Measurements from ENCODE around the gene PNMA6E. TPM values are rescaled to one million over a fixed set of nuclear protein-coding genes. Genes with fewer than 3 reads are reported as not detected.

Gene PNMA6E
- total and polyA plus RNA-seq, 2 experiments from 2014 or later = not detected

- Histone ChIP-seq H3K4me1 (ENCODE audit: insufficient read depth) (no peaks in the 10 kb centered on the region), H3K79me2 (replicated peaks; ENCODE audit: insufficient read depth) (no peaks in the 10 kb centered on the region), H4K20me1 (replicated peaks; ENCODE audit: insufficient read depth) (no peaks in the 10 kb centered on the region), H3K27ac (ENCODE audit: low read depth) (no peak overlapping the region), H3F3A (replicated peaks; ENCODE audit: low read depth) (no peaks in the 10 kb centered on the region), H3K4me3 (no peak overlapping the region), H2AFZ (no peak overlapping the region), H3K36me3 (ENCODE audit: insufficient read depth) (no peaks in the 10 kb centered on the region), H3K27me3 (ENCODE audit: insufficient read depth) (no peaks in the 10 kb centered on the region), H3K9me2 (ENCODE audit: insufficient read depth) (no peaks in the 10 kb centered on the region), H3K4me2 (no peak overlapping the region)
- Mint-ChIP-seq H3K27ac (no peak overlapping the region), H3K27me3 (ENCODE audit: insufficient read depth, low read depth, poor library complexity) (peaks cover 3% of the 10 kb centered on the region), H3K9me3 (peaks cover 6% of the 10 kb centered on the region; the same call in 2 of the 3 replicates), H3K4me3 (no peak overlapping the region), H3K4me1 (peaks cover 6% of the 10 kb centered on the region; the same call in 2 of the 3 replicates), H3K36me3 (ENCODE audit: low read depth) (peaks cover 3% of the 10 kb centered on the region; the same call in 2 of the 3 replicates)
- TF ChIP-seq, protein P1, sequence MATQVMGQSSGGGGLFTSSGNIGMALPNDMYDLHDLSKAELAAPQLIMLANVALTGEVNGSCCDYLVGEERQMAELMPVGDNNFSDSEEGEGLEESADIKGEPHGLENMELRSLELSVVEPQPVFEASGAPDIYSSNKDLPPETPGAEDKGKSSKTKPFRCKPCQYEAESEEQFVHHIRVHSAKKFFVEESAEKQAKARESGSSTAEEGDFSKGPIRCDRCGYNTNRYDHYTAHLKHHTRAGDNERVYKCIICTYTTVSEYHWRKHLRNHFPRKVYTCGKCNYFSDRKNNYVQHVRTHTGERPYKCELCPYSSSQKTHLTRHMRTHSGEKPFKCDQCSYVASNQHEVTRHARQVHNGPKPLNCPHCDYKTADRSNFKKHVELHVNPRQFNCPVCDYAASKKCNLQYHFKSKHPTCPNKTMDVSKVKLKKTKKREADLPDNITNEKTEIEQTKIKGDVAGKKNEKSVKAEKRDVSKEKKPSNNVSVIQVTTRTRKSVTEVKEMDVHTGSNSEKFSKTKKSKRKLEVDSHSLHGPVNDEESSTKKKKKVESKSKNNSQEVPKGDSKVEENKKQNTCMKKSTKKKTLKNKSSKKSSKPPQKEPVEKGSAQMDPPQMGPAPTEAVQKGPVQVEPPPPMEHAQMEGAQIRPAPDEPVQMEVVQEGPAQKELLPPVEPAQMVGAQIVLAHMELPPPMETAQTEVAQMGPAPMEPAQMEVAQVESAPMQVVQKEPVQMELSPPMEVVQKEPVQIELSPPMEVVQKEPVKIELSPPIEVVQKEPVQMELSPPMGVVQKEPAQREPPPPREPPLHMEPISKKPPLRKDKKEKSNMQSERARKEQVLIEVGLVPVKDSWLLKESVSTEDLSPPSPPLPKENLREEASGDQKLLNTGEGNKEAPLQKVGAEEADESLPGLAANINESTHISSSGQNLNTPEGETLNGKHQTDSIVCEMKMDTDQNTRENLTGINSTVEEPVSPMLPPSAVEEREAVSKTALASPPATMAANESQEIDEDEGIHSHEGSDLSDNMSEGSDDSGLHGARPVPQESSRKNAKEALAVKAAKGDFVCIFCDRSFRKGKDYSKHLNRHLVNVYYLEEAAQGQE (IDR thresholded peaks at IDR 0.05; ENCODE audit: unreplicated experiment) = no peak
- TF ChIP-seq, protein P2, sequence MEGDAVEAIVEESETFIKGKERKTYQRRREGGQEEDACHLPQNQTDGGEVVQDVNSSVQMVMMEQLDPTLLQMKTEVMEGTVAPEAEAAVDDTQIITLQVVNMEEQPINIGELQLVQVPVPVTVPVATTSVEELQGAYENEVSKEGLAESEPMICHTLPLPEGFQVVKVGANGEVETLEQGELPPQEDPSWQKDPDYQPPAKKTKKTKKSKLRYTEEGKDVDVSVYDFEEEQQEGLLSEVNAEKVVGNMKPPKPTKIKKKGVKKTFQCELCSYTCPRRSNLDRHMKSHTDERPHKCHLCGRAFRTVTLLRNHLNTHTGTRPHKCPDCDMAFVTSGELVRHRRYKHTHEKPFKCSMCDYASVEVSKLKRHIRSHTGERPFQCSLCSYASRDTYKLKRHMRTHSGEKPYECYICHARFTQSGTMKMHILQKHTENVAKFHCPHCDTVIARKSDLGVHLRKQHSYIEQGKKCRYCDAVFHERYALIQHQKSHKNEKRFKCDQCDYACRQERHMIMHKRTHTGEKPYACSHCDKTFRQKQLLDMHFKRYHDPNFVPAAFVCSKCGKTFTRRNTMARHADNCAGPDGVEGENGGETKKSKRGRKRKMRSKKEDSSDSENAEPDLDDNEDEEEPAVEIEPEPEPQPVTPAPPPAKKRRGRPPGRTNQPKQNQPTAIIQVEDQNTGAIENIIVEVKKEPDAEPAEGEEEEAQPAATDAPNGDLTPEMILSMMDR (conservative IDR thresholded peaks at IDR 0.05; ENCODE audit: low read depth in 2 of 2) = peak; percentile 37 to 46
- no peak for ATAC-seq
- DNase-seq (ENCODE audit: low spot score) = no peak
These were observed 26.7 kb downstream of the PNMA6E start for GRCh38 chrX:153374426-153374825.

- DNase-seq (ENCODE audit: low spot score) (no peak), ATAC-seq (no peak; the same call in 2 of the 3 replicates)
- Histone ChIP-seq H3K36me3 (ENCODE audit: insufficient read depth) (no peaks in the 10 kb centered on the region), H2AFZ (no peak overlapping the region), H3F3A (replicated peaks; ENCODE audit: low read depth) (no peaks in the 10 kb centered on the region), H3K4me3 (no peak overlapping the region), H4K20me1 (replicated peaks; ENCODE audit: insufficient read depth) (no peaks in the 10 kb centered on the region), H3K9me2 (ENCODE audit: insufficient read depth) (no peaks in the 10 kb centered on the region), H3K27ac (ENCODE audit: low read depth) (no peak overlapping the region), H3K79me2 (replicated peaks; ENCODE audit: insufficient read depth) (no peaks in the 10 kb centered on the region), H3K4me1 (ENCODE audit: insufficient read depth) (no peaks in the 10 kb centered on the region), H3K27me3 (ENCODE audit: insufficient read depth) (no peaks in the 10 kb centered on the region), H3K4me2 (no peak overlapping the region)
- H3K9me3 Mint-ChIP-seq = peaks cover 6% of the 10 kb centered on the region; the same call in 2 of the 3 replicates
- no peak overlapping the region for H3K27ac Mint-ChIP-seq
- peaks cover 3% of the 10 kb centered on the region; the same call in 2 of the 3 replicates for H3K36me3 Mint-ChIP-seq (ENCODE audit: low read depth)
- no peaks in the 10 kb centered on the region for H3K27me3 Mint-ChIP-seq (ENCODE audit: insufficient read depth, low read depth, poor library complexity)
- no peak for TF ChIP-seq JUNB (IDR thresholded peaks at IDR 0.05; ENCODE audit: unreplicated experiment)
- no peak for TF ChIP-seq CREB1 (CRISPR knock-in tag; IDR thresholded peaks at IDR 0.05; ENCODE audit: low read depth)
- TF ChIP-seq NANOG (IDR thresholded peaks at IDR 0.05; ENCODE audit: borderline replicate concordance) = no peak
- no peak for TF ChIP-seq ETS1 (IDR thresholded peaks at IDR 0.05)
- TF ChIP-seq, protein P1 (IDR thresholded peaks at IDR 0.05; ENCODE audit: unreplicated experiment) = no peak
- TF ChIP-seq POLR2AphosphoS5 (IDR thresholded peaks at IDR 0.05; ENCODE audit: low read depth) = no peak
- no peak for TF ChIP-seq ZNF114 (CRISPR knock-in tag; IDR thresholded peaks at IDR 0.05)
- TF ChIP-seq ZNF331 (CRISPR knock-in tag; IDR thresholded peaks at IDR 0.05; ENCODE audit: low read depth) = no peak
- no peaks in the 10 kb centered on the region; the same call in 1 of the 3 replicates for H3K4me1 Mint-ChIP-seq
- H3K4me3 Mint-ChIP-seq = no peak overlapping the region
These were observed 28.2 kb downstream of the PNMA6E start for GRCh38 chrX:153372949-153373348.
